ENCODE results near the gene TH. TPM values are rescaled to one million over a fixed set of nuclear protein-coding genes. Genes with fewer than 3 reads are reported as not detected.

The TH gene
- total and polyA plus RNA-seq, 2 of the 8 experiments (the other 6 are each of a cell fraction or from before 2014, with no cell fraction given), result 0.09 TPM; not detected in 1

- H3K79me2 ChIP-seq (ENCODE audit: control insufficient read depth in 1 of 2, insufficient read depth in 2 of 2, low read length in 2 of 2), result no peaks in the 10 kb centered on the region
- peaks cover 0 to 2% (median 0%) of the 10 kb centered on the region in 4 experiments; a peak in 1 of 7 replicates for H3K4me1 ChIP-seq (replicated peaks in 1 of 4; ENCODE audit: control insufficient read depth in 3 of 4, insufficient read depth in 4 of 4, low read length in 3 of 4)
- FAIRE-seq (no peak), DNase-seq (ENCODE audit: low read depth in 1 of 2, low spot score in 2 of 2) (no peak)
- H2BK20ac ChIP-seq (ENCODE audit: low read length), result no peak overlapping the region
- TF ChIP-seq NANOG (IDR thresholded peaks at IDR 0.05; ENCODE audit: insufficient read depth, low read depth, low read length, poor library complexity, severe bottlenecking), result no peak
- no peak for TF ChIP-seq SP2 (IDR thresholded peaks at IDR 0.05; ENCODE audit: low read length)
- TF ChIP-seq POLR2A (IDR thresholded peaks at IDR 0.05; ENCODE audit: control extremely low read depth in 1 of 2, low read depth in 2 of 2, low read length in 2 of 2), result no peak
- no peak for TF ChIP-seq TAF1 (IDR thresholded peaks at IDR 0.05; ENCODE audit: low read depth, low read length)
- TF ChIP-seq HDAC2 (IDR thresholded peaks at IDR 0.05; ENCODE audit: borderline replicate concordance in 1 of 2, low read depth in 2 of 2, low read length in 2 of 2), result no peak
- TF ChIP-seq SIN3A (conservative IDR thresholded peaks at IDR 0.05 in 1 of 2, IDR thresholded peaks at IDR 0.05 in 1 of 2; ENCODE audit: low read depth in 1 of 2, low read length in 2 of 2), result no peak
- no peak for TF ChIP-seq HDAC6 (IDR thresholded peaks at IDR 0.05; ENCODE audit: low read depth, low read length)
- TF ChIP-seq ATF2 (IDR thresholded peaks at IDR 0.05; ENCODE audit: low read length), result no peak
- H3K18ac ChIP-seq (ENCODE audit: extremely low read depth, low read length), result no peak overlapping the region
- H2BK5ac ChIP-seq (ENCODE audit: low read depth, low read length), result no peak overlapping the region
- H3K23me2 ChIP-seq (ENCODE audit: low read depth, low read length), result no peaks in the 10 kb centered on the region
- no peaks in the 10 kb centered on the region for H3K79me1 ChIP-seq (ENCODE audit: low read depth, low read length)
- H3K4ac ChIP-seq (replicated peaks; ENCODE audit: insufficient read length, low read depth, low read length), result no peak overlapping the region
- no peak overlapping the region for H4K91ac ChIP-seq (replicated peaks; ENCODE audit: insufficient read length, low read length)
- no peak overlapping the region for H4K5ac ChIP-seq (ENCODE audit: insufficient read length, low read depth, low read length)
- H3K9me3 ChIP-seq (ENCODE audit: insufficient read depth in 2 of 2, low read depth in 1 of 2, low read length in 1 of 2), result no peaks in the 10 kb centered on the region
- no peak overlapping the region for H2AFZ ChIP-seq (ENCODE audit: low read length)
- no peak overlapping the region for H3K4me3 ChIP-seq (ENCODE audit: extremely low read depth in 1 of 4, insufficient read depth in 2 of 4, low read depth in 3 of 4, low read length in 4 of 4)
- H4K8ac ChIP-seq (ENCODE audit: extremely low read depth, insufficient read depth, low read length), result peak overlapping the region; percentile 57; the same call in 1 of the 2 replicates
- H3K4me2 ChIP-seq (ENCODE audit: insufficient read depth in 1 of 2, low read depth in 2 of 2, low read length in 2 of 2), result no peak overlapping the region
- no peak overlapping the region for H2BK12ac ChIP-seq (ENCODE audit: low read depth, low read length)
- ChIA-PET POLR2A (ENCODE audit: partially characterized antibody) (interaction anchor here (1.5 kb wide), 1 partner anchor 193 kb away, joined by 3 read pairs; no protein-coding TSS in a partner anchor), CTCF (ENCODE audit: partially characterized antibody) (interaction anchor here (0.8 to 20.6 kb wide), 26 partner anchors 4 to 518 kb away, joined by 3 to 551 read pairs (median 10); partner anchors contain the start of genes INS, LSP1, MRPL23 and SYT8)
- no peak overlapping the region for H2AK5ac ChIP-seq (ENCODE audit: low read depth, low read length)
- no peak overlapping the region for H3K56ac ChIP-seq (replicated peaks; ENCODE audit: insufficient read length, low read depth, low read length)
- H2BK120ac ChIP-seq (replicated peaks; ENCODE audit: low read depth, low read length), result no peak overlapping the region
- H3K9ac ChIP-seq (replicated peaks in 1 of 4; ENCODE audit: extremely low read depth in 1 of 4, low read depth in 3 of 4, low read length in 3 of 4), result no peak overlapping the region
- H3K36me3 ChIP-seq (ENCODE audit: control insufficient read depth in 2 of 4, insufficient read depth in 4 of 4, low read length in 3 of 4), result no peaks in the 10 kb centered on the region
- H3K27me3 ChIP-seq (replicated peaks in 1 of 4; ENCODE audit: control insufficient read depth in 3 of 4, extremely low read depth in 1 of 4, insufficient read depth in 3 of 4, low read length in 3 of 4), result no peaks in the 10 kb centered on the region
- no peak overlapping the region for H3K23ac ChIP-seq (ENCODE audit: insufficient read length)
- H4K20me1 ChIP-seq (replicated peaks in 1 of 2; ENCODE audit: control insufficient read depth in 1 of 2, insufficient read depth in 2 of 2, low read length in 2 of 2), result peaks cover 0 to 3% of the 10 kb centered on the region in 2 experiments
- no peak overlapping the region for H3K27ac ChIP-seq (ENCODE audit: low read depth, low read length)
- H2BK15ac ChIP-seq (ENCODE audit: low read length), result no peak overlapping the region
- no peak overlapping the region for H3K14ac ChIP-seq (ENCODE audit: insufficient read length)
- 69% methylated on average over 18 of the region's 18 CpGs; no CpG with 5 or more reads in 1 of the 2 experiments for WGBS, 2 experiments (ENCODE audit: extremely low coverage in 1 of 2, insufficient coverage in 1 of 2, insufficient read length in 1 of 2, insufficient replicate concordance in 2 of 2, low coverage in 1 of 2, low lambda C conversion rate in 2 of 2, missing lambda C conversion rate in 1 of 2)
These were observed 14.1 kb downstream of the TH start for GRCh38 chr11:2157294-2158040.
